ENCODE results near the gene CPEB4. TPM values are rescaled to one million over a fixed set of nuclear protein-coding genes. Genes with fewer than 3 reads are reported as not detected.
A peak's percentile ranks its signal among the peaks of the same experiment; 100 is the strongest.

Gene CPEB4
- total and polyA plus RNA-seq, 9 of the 15 experiments (the other 6 are each of a cell fraction or from before 2014, with no cell fraction given) = 7.4 to 21.3 (median 12.4) TPM

DNA sequence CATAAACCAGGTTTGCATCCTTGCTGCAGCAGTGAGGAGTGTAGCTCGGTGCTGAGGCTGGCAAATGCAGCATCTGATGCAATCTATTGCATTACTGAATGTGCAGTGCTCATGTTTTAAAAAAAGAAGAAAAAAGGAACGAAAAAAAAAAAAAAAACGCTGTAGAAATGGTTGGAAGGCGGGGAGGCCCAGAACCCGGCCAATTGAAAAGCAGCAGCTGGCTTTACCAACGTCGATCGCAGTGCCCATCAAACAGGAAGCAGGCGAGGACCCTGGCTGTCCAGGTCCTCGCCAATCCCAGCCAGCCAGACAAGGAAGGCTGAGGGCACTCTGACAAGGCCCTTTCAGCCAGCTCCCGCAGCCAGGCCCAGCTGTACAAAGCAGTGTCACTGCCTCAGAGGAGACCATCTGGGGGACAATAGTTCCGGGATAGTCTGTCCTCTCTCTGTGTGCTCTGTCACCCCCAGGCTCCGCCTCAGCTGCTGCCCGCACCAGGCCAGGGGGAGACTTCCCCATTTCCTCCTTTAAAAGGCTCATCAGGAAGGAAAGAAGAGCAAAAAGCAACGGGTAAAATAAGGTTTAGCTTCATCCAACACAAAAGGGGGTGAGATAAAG lies 21.8 kb upstream of the CPEB4 start:
- Histone ChIP-seq H3K36me3 (ENCODE audit: control insufficient read depth, insufficient read depth, low read length) (no peaks in the 10 kb centered on the region), H2AFZ (ENCODE audit: low read depth, low read length) (peak overlapping the region; percentile 80), H3K4me1 (replicated peaks in 1 of 2; ENCODE audit: control insufficient read depth in 2 of 2, insufficient read depth in 2 of 2, low read length in 2 of 2) (peaks cover 32 to 64% of the 10 kb centered on the region in 2 experiments), H3K27me3 (ENCODE audit: control insufficient read depth in 2 of 2, insufficient read depth in 2 of 2, low read length in 2 of 2) (no peaks in the 10 kb centered on the region), H3K4me3 (peak overlapping the region; percentile 35), H3K4me2 (ENCODE audit: insufficient read depth, low read length) (peak overlapping the region; percentile 83), H3K9ac (ENCODE audit: insufficient read depth in 1 of 2, low read depth in 2 of 2, low read length in 2 of 2) (peak overlapping the region; percentile 75 to 81), H4K20me1 (replicated peaks; ENCODE audit: control insufficient read depth, insufficient read depth, low read length) (no peaks in the 10 kb centered on the region), H3K27ac (ENCODE audit: extremely low read depth, low read depth, low read length) (peak overlapping the region; percentile 82), H3K79me2 (ENCODE audit: control insufficient read depth, insufficient read depth, low read length) (no peaks in the 10 kb centered on the region), H3K9me3 (replicated peaks; ENCODE audit: control insufficient read depth, insufficient read depth, low read depth, low read length) (0 out of 2 replicates have a peak, but pooled peaks cover 2% of the 10 kb centered on the region), H3K9me1 (ENCODE audit: control insufficient read depth, insufficient read depth, low read length) (no peaks in the 10 kb centered on the region)
- FAIRE-seq (peak; percentile 60), DNase-seq (ENCODE audit: extremely low read depth in 1 of 4, low spot score in 3 of 4) (peak in 2 of 4 experiments; percentile 63 to 65), ATAC-seq (peak; percentile 78)
- TSS peak; percentile 97 for BruUV-seq (replicated peaks)
- in situ Hi-C loops (cut with MboI) = no loop called here
- 28% methylated on average over 14 of the region's 15 CpGs for WGBS (ENCODE audit: insufficient coverage, low coverage, missing lambda C conversion rate)
- POLR2A ChIA-PET = interaction anchor here (0.6 to 2.3 kb wide), 17 partner anchors 8 to 1073 kb away, joined by 3 to 11 read pairs (median 3); partner anchors contain the start of gene CPEB4
- intact Hi-C loops (cut with micrococcal nuclease) = loop anchor here (2.0 kb wide), 1 partner anchor 18 kb away; no protein-coding TSS in a partner anchor
- CTCF ChIA-PET (ENCODE audit: low intra/inter-chr PET ratio) = no interaction called here
- TF ChIP-seq MEF2A (IDR thresholded peaks at IDR 0.05; ENCODE audit: control insufficient read depth, low read depth, low read length) (no peak), GABPB1 (CRISPR knock-in tag; IDR thresholded peaks at IDR 0.05) (0 out of 2 replicates have a peak, but pooled peaks have one; percentile 16), SRF (CRISPR knock-in tag; IDR thresholded peaks at IDR 0.05) (no peak), HDGF (IDR thresholded peaks at IDR 0.05) (no peak), ZNF592 (IDR thresholded peaks at IDR 0.05) (peak; percentile 47), GTF2A2 (tag; IDR thresholded peaks at IDR 0.05) (0 out of 2 replicates have a peak, but pooled peaks have one; percentile 40), ZNF23 (CRISPR knock-in tag; IDR thresholded peaks at IDR 0.05) (no peak), BRF2 (IDR thresholded peaks at IDR 0.05; ENCODE audit: borderline replicate concordance, insufficient read depth, insufficient read length) (no peak), ZNF511 (CRISPR knock-in tag; IDR thresholded peaks at IDR 0.05) (no peak), DIDO1 (tag; IDR thresholded peaks at IDR 0.05; ENCODE audit: low read depth) (no peak), ZBTB17 (CRISPR knock-in tag; IDR thresholded peaks at IDR 0.05) (0 out of 2 replicates have a peak, but pooled peaks have one; percentile 37), ATF4 (CRISPR knock-in tag; IDR thresholded peaks at IDR 0.05) (peak; percentile 60; the same call in 1 of the 2 replicates)
